Neural cell (in vitro differentiated cells): Measurements from ENCODE around the gene TSC1. TPM values are rescaled to one million over a fixed set of nuclear protein-coding genes. Genes with fewer than 3 reads are reported as not detected.

Source experiments
- H2AFZ ChIP-seq: fragments of 200-600, 300-800 bp; sonication (generic), shearing (Covaris generic); 2 replicates; pipeline ENCODE4 v1.6.0; 2014; ENCODE audit warnings: low read depth, mild to moderate bottlenecking, antibody characterized with exemption, low read length, moderate library complexity
- H3F3A ChIP-seq: fragments of 200-600 bp; shearing (Covaris generic); 2 replicates; pipeline ENCODE4 v1.6.1; 2016; ENCODE audit warnings: mild to moderate bottlenecking, moderate library complexity, mixed read lengths, antibody characterized with exemption, low read length; ENCODE audit not compliant: insufficient read depth, poor library complexity, severe bottlenecking
- H3K27ac ChIP-seq: fragments of 200-600, 300-800 bp; sonication (generic), shearing (Covaris generic); 2 replicates; pipeline ENCODE4 v1.5.1; 2014; ENCODE audit warnings: mild to moderate bottlenecking, low read length, moderate library complexity
- H3K27me3 ChIP-seq: fragments of 300-800, 200-600 bp; sonication (generic), shearing (Covaris generic); 2 replicates; pipeline ENCODE4 v1.6.0; 2014; ENCODE audit warnings: mild to moderate bottlenecking, low read depth, low read length, moderate library complexity; ENCODE audit not compliant: insufficient read depth
- H3K36me3 ChIP-seq: fragments of 300-800, 200-600 bp; sonication (generic), shearing (Covaris generic); 2 replicates; pipeline ENCODE4 v1.5.1; 2014; ENCODE audit warnings: mild to moderate bottlenecking, antibody characterized with exemption, low read length, moderate library complexity; ENCODE audit not compliant: insufficient read depth
- H3K4me2 ChIP-seq: fragments of 300-800, 200-600 bp; sonication (generic), shearing (Covaris generic); 2 replicates; pipeline ENCODE4 v1.6.0; 2014; ENCODE audit warnings: mild to moderate bottlenecking, low read length
- H3K4me3 ChIP-seq: fragments of 300-800, 200-600 bp; sonication (generic), shearing (Covaris generic); 2 replicates; pipeline ENCODE4 v1.5.1; 2014; ENCODE audit warnings: mild to moderate bottlenecking, low read length, moderate library complexity
- H3K79me2 ChIP-seq: fragments of 200-600 bp; shearing (Covaris generic); replicated peaks from 2 replicates; pipeline ENCODE4 v1.6.0; 2014; ENCODE audit warnings: mild to moderate bottlenecking, low read length, moderate library complexity; ENCODE audit not compliant: insufficient read depth
- H3K9ac ChIP-seq: fragments of 300-800, 200-600 bp; sonication (generic), shearing (Covaris generic); 2 replicates; pipeline ENCODE4 v1.6.1; 2016; ENCODE audit warnings: mild to moderate bottlenecking, low read length, mixed read lengths
- H3K9me2 ChIP-seq: fragments of 200-600 bp; shearing (Covaris generic); 2 replicates; pipeline ENCODE4 v1.6.1; 2016; ENCODE audit warnings: mild to moderate bottlenecking, low read length, mixed read lengths; ENCODE audit not compliant: insufficient read depth
- H3K9me3 ChIP-seq: fragments of 200-600, 300-800 bp; sonication (generic), shearing (Covaris generic); 2 replicates; pipeline ENCODE4 v1.6.1; 2016; ENCODE audit warnings: mild to moderate bottlenecking, mixed run types, low read length, moderate library complexity, mixed read lengths
- H4K20me1 ChIP-seq: fragments of 200-600 bp; shearing (Covaris generic); 2 replicates; pipeline ENCODE4 v1.6.1; 2016; ENCODE audit warnings: mild to moderate bottlenecking, mixed run types; ENCODE audit not compliant: insufficient read depth
- CTCF ChIP-seq: fragments of 450-650 bp; IDR thresholded peaks from 2 replicates; pipeline ENCODE4 v1.5.1; 2014; ENCODE audit warnings: antibody characterized with exemption, mild to moderate bottlenecking, moderate library complexity; ENCODE audit not compliant: poor library complexity, severe bottlenecking
- EP300 ChIP-seq: fragments of 450-650 bp; conservative IDR thresholded peaks from 2 replicates; pipeline ENCODE4 v1.6.1; 2014; ENCODE audit warnings: antibody characterized with exemption, mild to moderate bottlenecking, moderate library complexity; ENCODE audit not compliant: poor library complexity, severe bottlenecking
- EZH2 ChIP-seq: fragments of 200-600, 300-800 bp; shearing (Covaris generic), sonication (generic); IDR thresholded peaks from 2 replicates; pipeline ENCODE4 v1.6.1; 2014; ENCODE audit warnings: antibody characterized with exemption, low read length, borderline replicate concordance, mild to moderate bottlenecking; ENCODE audit not compliant: insufficient read depth, poor library complexity, severe bottlenecking
- MXI1 ChIP-seq: fragments of 450-650 bp; conservative IDR thresholded peaks from 2 replicates; pipeline ENCODE4 v1.6.1; 2014; ENCODE audit warnings: antibody characterized with exemption, mild to moderate bottlenecking; ENCODE audit not compliant: poor library complexity, severe bottlenecking
- POLR2AphosphoS5 ChIP-seq: IDR thresholded peaks from 2 replicates; pipeline ENCODE4 v1.6.1; 2012
- RAD21 ChIP-seq: fragments of 450-650 bp; conservative IDR thresholded peaks from 2 replicates; pipeline ENCODE4 v1.6.1; 2014; ENCODE audit warnings: antibody characterized with exemption, mild to moderate bottlenecking, moderate library complexity
- REST ChIP-seq: IDR thresholded peaks from 2 replicates; pipeline ENCODE4 v1.6.1; 2012; ENCODE audit warnings: borderline replicate concordance
- SMC3 ChIP-seq: fragments of 450-650 bp; conservative IDR thresholded peaks from 2 replicates; pipeline ENCODE4 v1.6.1; 2014; ENCODE audit warnings: antibody characterized with exemption, mild to moderate bottlenecking, moderate library complexity; ENCODE audit not compliant: poor library complexity
- TAF1 ChIP-seq: IDR thresholded peaks from 2 replicates; pipeline ENCODE4 v1.6.1; 2012; ENCODE audit warnings: low read depth
- polyA plus RNA-seq: library from polyadenylated mRNA; depleted of rRNA; stranded (reverse); fragments of >200 nt; gene quantifications from 2 replicates; pipeline ENCODE4 v1.2.3, GENCODE V29; 2014

The TSC1 gene
- polyA plus RNA-seq, 1 donor from 2014 or later = 47.1 TPM

- Histone ChIP-seq H3K9me3 (no peaks in the 10 kb centered on the region), H3K4me2 (no peak overlapping the region), H3K79me2 (no peaks in the 10 kb centered on the region), H3K9ac (no peak overlapping the region), H3F3A (no peaks in the 10 kb centered on the region), H3K9me2 (no peaks in the 10 kb centered on the region), H3K4me3 (no peak overlapping the region), H3K36me3 (no peaks in the 10 kb centered on the region), H2AFZ (no peak overlapping the region), H3K27me3 (no peaks in the 10 kb centered on the region), H4K20me1 (no peaks in the 10 kb centered on the region), H3K27ac (no peak overlapping the region)
- no peak for TF ChIP-seq TAF1
- TF ChIP-seq POLR2AphosphoS5 = no peak
- no peak for TF ChIP-seq EP300
- TF ChIP-seq CTCF = no peak
- TF ChIP-seq RAD21 = no peak
- TF ChIP-seq MXI1 = no peak
- no peak for TF ChIP-seq SMC3
- TF ChIP-seq EZH2 = no peak
- no peak for TF ChIP-seq REST
Observed at GRCh38 chr9:132849185-132849706, 95.2 kb downstream of the TSC1 start.

GRCh38 chr9:132846918-132847515, 97.4 kb downstream of the TSC1 start:
- TF ChIP-seq MXI1 = no peak
- no peak for TF ChIP-seq REST
- TF ChIP-seq POLR2AphosphoS5 = no peak
- TF ChIP-seq EZH2 = no peak
- TF ChIP-seq SMC3 = no peak
- no peak for TF ChIP-seq TAF1
- TF ChIP-seq RAD21 = no peak
- no peak for TF ChIP-seq CTCF
- no peak for TF ChIP-seq EP300
- Histone ChIP-seq H3K27me3 (no peaks in the 10 kb centered on the region), H3K9ac (no peak overlapping the region), H3K4me2 (no peak overlapping the region), H2AFZ (no peak overlapping the region), H3K9me3 (no peaks in the 10 kb centered on the region), H3K27ac (no peak overlapping the region), H3F3A (no peaks in the 10 kb centered on the region), H3K36me3 (no peaks in the 10 kb centered on the region), H3K79me2 (no peaks in the 10 kb centered on the region), H3K4me3 (no peak overlapping the region), H4K20me1 (no peaks in the 10 kb centered on the region), H3K9me2 (no peaks in the 10 kb centered on the region)
